Activated T-helper 1 cell treated with Interleukin-2 at 50 U/mL for 16 hours (primary cell): ENCODE measurements around the gene SEPTIN6.

ENCODE experiments used
- DNase-seq: peaks from one replicate; pipeline ENCODE4 v3.0.0-alpha.2; 2020; ENCODE audit warnings: low read depth

The SEPTIN6 gene

GRCh38 chrX:119647552-119648420 is 45.2 kb downstream of the SEPTIN6 start:
- peak; percentile 9 for DNase-seq

- no peak for DNase-seq
Measured at GRCh38 chrX:119647089-119647488, 45.9 kb downstream of the SEPTIN6 start.

GRCh38 chrX:119646515-119646914 is 46.5 kb downstream of the SEPTIN6 start:
- DNase-seq, result no peak

- DNase-seq, result no peak
Measured at GRCh38 chrX:119643696-119644095, 49.3 kb downstream of the SEPTIN6 start.
